IMR-90 (cell line): ENCODE data around the gene TRPC4. TPM values are rescaled to one million over a fixed set of nuclear protein-coding genes. Genes with fewer than 3 reads are reported as not detected.

Source experiments
- ATAC-seq: fragments of 200-7000 bp; cut with Tn5 transposase; 2 replicates; pipeline ENCODE4 v1.9.1; 2020; ENCODE audit warnings: low read depth, mild to moderate bottlenecking, moderate library complexity
- BruUV-seq: library from RNA; stranded (reverse); fragments of 400-500 nt; replicated peaks from 2 replicates; lab custom pipeline; 2021; lab: Mats Ljungman, UMichigan
- CTCF ChIA-PET: fragments of 300-600 bp; formaldehyde crosslinking; extraction: SDS; loops from one replicate; lab custom pipeline; 2021; ENCODE audit warnings: antibody characterized with exemption; lab: Yijun Ruan, JAX
- POLR2A ChIA-PET: fragments of 300-600 bp; sonication (Branson Sonifier 250); formaldehyde crosslinking; loops from one replicate; lab custom pipeline; 2022; ENCODE audit warnings: antibody characterized with exemption; ENCODE audit not compliant: unreplicated experiment; lab: Charles Lee
- DNase-seq: peaks from one replicate; pipeline ENCODE4 v3.0.0; 2013
- H2AFZ ChIP-seq: replicated peaks from 2 replicates; pipeline ENCODE3; 2013; ENCODE audit warnings: low read length, mild to moderate bottlenecking; ENCODE audit not compliant: poor library complexity
- H2AK5ac ChIP-seq: 2 replicates; pipeline ENCODE4 v1.6.1; 2013; ENCODE audit warnings: low read depth, low read length, inconsistent platforms
- H2AK9ac ChIP-seq: replicated peaks from 2 replicates; pipeline ENCODE3; 2013; ENCODE audit warnings: mild to moderate bottlenecking, low read depth, low read length, moderate library complexity; ENCODE audit not compliant: poor library complexity
- H2BK120ac ChIP-seq: 2 replicates; pipeline ENCODE4 v1.6.1; 2013; ENCODE audit warnings: low read depth, low read length, inconsistent platforms
- H2BK15ac ChIP-seq: 3 replicates; pipeline ENCODE4 v1.6.1; 2013; ENCODE audit warnings: low read depth, low read length, inconsistent platforms
- H2BK20ac ChIP-seq: 2 replicates; pipeline ENCODE4 v1.6.1; 2013; ENCODE audit warnings: low read depth, mild to moderate bottlenecking, inconsistent platforms, low read length, moderate library complexity
- H2BK5ac ChIP-seq: 2 replicates; pipeline ENCODE4 v1.6.1; 2013; ENCODE audit warnings: mild to moderate bottlenecking, low read depth, low read length, inconsistent platforms; ENCODE audit not compliant: poor library complexity, severe bottlenecking
- H3K14ac ChIP-seq: replicated peaks from 2 replicates; pipeline ENCODE4 v1.6.1; 2013; ENCODE audit warnings: low read depth, low read length, inconsistent platforms
- H3K18ac ChIP-seq: 2 replicates; pipeline ENCODE4 v1.6.1; 2013; ENCODE audit warnings: low read depth, low read length, control low read depth
- H3K23ac ChIP-seq: 2 replicates; pipeline ENCODE4 v1.6.1; 2013; ENCODE audit warnings: low read depth, low read length, inconsistent platforms
- H3K27ac ChIP-seq: 2 replicates; pipeline ENCODE4 v1.5.1; 2013; ENCODE audit warnings: mild to moderate bottlenecking, control low read depth, low read length; ENCODE audit not compliant: insufficient read depth
- H3K27me3 ChIP-seq: 2 replicates; pipeline ENCODE4 v1.6.1; 2013; ENCODE audit warnings: low read length; ENCODE audit not compliant: control insufficient read depth, insufficient read depth
- H3K36me3 ChIP-seq: 2 replicates; pipeline ENCODE4 v1.6.1; 2013; ENCODE audit warnings: low read length, mixed read lengths; ENCODE audit not compliant: control insufficient read depth, insufficient read depth
- H3K4ac ChIP-seq: 2 replicates; pipeline ENCODE4 v1.6.1; 2013; ENCODE audit warnings: low read depth, low read length, inconsistent platforms
- H3K4me1 ChIP-seq: 2 replicates; pipeline ENCODE4 v1.6.1; 2013; ENCODE audit warnings: low read length, mixed read lengths; ENCODE audit not compliant: control insufficient read depth, insufficient read depth
- H3K4me2 ChIP-seq: 2 replicates; pipeline ENCODE4 v1.6.1; 2013; ENCODE audit warnings: low read depth, mild to moderate bottlenecking, control low read depth, low read length, moderate library complexity
- H3K4me3 ChIP-seq: 2 replicates; pipeline ENCODE4 v1.5.1; 2013; ENCODE audit warnings: low read depth, mild to moderate bottlenecking, control low read depth, low read length, moderate library complexity; ENCODE audit not compliant: insufficient read depth
- H3K56ac ChIP-seq: 2 replicates; pipeline ENCODE4 v1.6.1; 2013; ENCODE audit warnings: low read length, inconsistent platforms; ENCODE audit not compliant: insufficient read depth; ENCODE audit errors: extremely low read depth
- H3K79me1 ChIP-seq, 2 experiments: 2 replicates each; pipeline ENCODE4 v1.6.1; 2013; ENCODE audit warnings: low read length in 2 of 2, inconsistent platforms in 1 of 2, low read depth in 1 of 2
- H3K9ac ChIP-seq: 2 replicates; pipeline ENCODE4 v1.6.1; 2013; ENCODE audit warnings: low read depth, low read length, control low read depth
- H3K9me1 ChIP-seq: 2 replicates; pipeline ENCODE4 v1.6.1; 2013; ENCODE audit warnings: low read length, inconsistent platforms; ENCODE audit not compliant: insufficient read depth
- H3K9me3 ChIP-seq: 2 replicates; pipeline ENCODE4 v1.6.1; 2013; ENCODE audit warnings: low read length; ENCODE audit not compliant: control insufficient read depth, insufficient read depth
- H4K20me1 ChIP-seq: 2 replicates; pipeline ENCODE4 v1.6.1; 2013; ENCODE audit warnings: low read length, inconsistent platforms; ENCODE audit not compliant: insufficient read depth
- H4K5ac ChIP-seq: 2 replicates; pipeline ENCODE4 v1.6.1; 2013; ENCODE audit warnings: mild to moderate bottlenecking, low read depth, low read length, control low read depth
- H4K8ac ChIP-seq, 2 experiments: 2 replicates each; pipeline ENCODE4 v1.6.1; 2013; ENCODE audit warnings: low read depth in 2 of 2, low read length in 2 of 2, control low read depth in 1 of 2, inconsistent platforms in 1 of 2
- H4K91ac ChIP-seq: 2 replicates; pipeline ENCODE4 v1.6.1; 2013; ENCODE audit warnings: low read depth, low read length, inconsistent platforms; ENCODE audit not compliant: insufficient read depth
- BHLHE40 ChIP-seq: fragments of 150-350 bp; IDR thresholded peaks from 2 replicates; pipeline ENCODE4 v1.6.1; 2016; ENCODE audit warnings: mild to moderate bottlenecking, low read depth, low read length
- CEBPB ChIP-seq: IDR thresholded peaks from 2 replicates; pipeline ENCODE4 v1.6.1; 2012; ENCODE audit warnings: low read depth, low read length, improper control_type of control experiment
- CHD1 ChIP-seq: IDR thresholded peaks from 2 replicates; pipeline ENCODE4 v1.6.1; 2012; ENCODE audit warnings: low read depth, low read length, improper control_type of control experiment
- FOS ChIP-seq: fragments of 150-350 bp; IDR thresholded peaks from 2 replicates; pipeline ENCODE4 v1.6.1; 2016; ENCODE audit warnings: low read depth, low read length
- MAFK ChIP-seq: IDR thresholded peaks from 2 replicates; pipeline ENCODE4 v1.6.1; 2012; ENCODE audit warnings: low read depth, low read length, improper control_type of control experiment
- MAZ ChIP-seq: IDR thresholded peaks from 2 replicates; pipeline ENCODE4 v1.6.1; 2012; ENCODE audit warnings: low read depth, mild to moderate bottlenecking, low read length, improper control_type of control experiment, moderate library complexity, borderline replicate concordance
- MXI1 ChIP-seq: IDR thresholded peaks from 2 replicates; pipeline ENCODE4 v1.6.1; 2012; ENCODE audit warnings: low read depth, mild to moderate bottlenecking, low read length, moderate library complexity, borderline replicate concordance
- NFE2L2 ChIP-seq: fragments of 150-350 bp; IDR thresholded peaks from 2 replicates; pipeline ENCODE4 v1.6.1; 2016; ENCODE audit warnings: low read depth, mild to moderate bottlenecking, low read length
- POLR2A ChIP-seq: IDR thresholded peaks from 2 replicates; pipeline ENCODE4 v1.6.1; 2012; ENCODE audit warnings: mild to moderate bottlenecking, low read depth, low read length
- RCOR1 ChIP-seq: IDR thresholded peaks from 2 replicates; pipeline ENCODE4 v1.6.1; 2012; ENCODE audit warnings: mild to moderate bottlenecking, low read length, improper control_type of control experiment; ENCODE audit not compliant: insufficient replicate concordance
- RFX5 ChIP-seq: IDR thresholded peaks from 2 replicates; pipeline ENCODE4 v1.8.0; 2012; ENCODE audit warnings: low read depth, mild to moderate bottlenecking, low read length, moderate library complexity
- SMC3 ChIP-seq: fragments of 150-350 bp; IDR thresholded peaks from 2 replicates; pipeline ENCODE4 v1.6.1; 2016; ENCODE audit warnings: low read depth, mild to moderate bottlenecking, antibody characterized with exemption, low read length, moderate library complexity
- whole genome bisulfite sequencing, 2 experiments: methylation state at CpG; one replicate each; pipeline versions ENCODE4 v1.1.5 to v1.1.7; 2013; ENCODE audit warnings: missing lambda C conversion rate in 2 of 2; ENCODE audit not compliant: insufficient read length in 1 of 2; ENCODE audit errors: extremely low coverage in 2 of 2; 5-methylcytosine and 5-hydroxymethylcytosine counted together
- dilution Hi-C: fragments of 300-500 bp; cut with HindIII; formaldehyde crosslinking; loops from one replicate; pipeline ENCODE4 v1.14.3; 2018; ENCODE audit warnings: low sequenced_read_pairs; ENCODE audit not compliant: unreplicated experiment
- in situ Hi-C: fragments of 300-500 bp; cut with MboI; formaldehyde crosslinking; loops from 3 replicates; pipeline ENCODE4 v1.14.3; 2019; ENCODE audit warnings: low sequenced_read_pairs, inconsistent platforms, mixed read lengths
- intact Hi-C: fragments of 100-400 bp; cut with micrococcal nuclease; formaldehyde crosslinking; loops from 2 replicates; pipeline ENCODE4 v1.10.0; 2022
- polyA plus RNA-seq, 3 experiments: library from polyadenylated mRNA; depleted of rRNA; stranded (reverse); fragments of >200 nt; gene quantifications; 2 replicates each; pipeline ENCODE4 v1.2.3, GENCODE V29; 2012; ENCODE audit warnings: low replicate concordance in 1 of 3
- total RNA-seq: library from RNA; depleted of rRNA; stranded (reverse); fragments of >200 nt; gene quantifications from 2 replicates; pipeline ENCODE4 v1.2.3, GENCODE V29; 2012
- TF ChIP-seq, protein P1 (sequence below): fragments of 150-350 bp; IDR thresholded peaks from 2 replicates; pipeline ENCODE4 v1.6.1; 2017; ENCODE audit warnings: mild to moderate bottlenecking, antibody characterized with exemption, low read length, low read depth
- TF ChIP-seq, protein P2 (sequence below): conservative IDR thresholded peaks from 2 replicates; pipeline ENCODE4 v1.5.1; 2012; ENCODE audit warnings: mild to moderate bottlenecking, low read depth, low read length, improper control_type of control experiment
- TF ChIP-seq, protein P3 (sequence below): fragments of 150-350 bp; IDR thresholded peaks from 2 replicates; pipeline ENCODE4 v1.6.1; 2016; ENCODE audit warnings: low read depth, mild to moderate bottlenecking, low read length, moderate library complexity, borderline replicate concordance

The TRPC4 gene
- total and polyA plus RNA-seq, 2 of the 4 experiments (the other 2 are of a cell fraction): 1.9 to 5.2 TPM

DNA sequence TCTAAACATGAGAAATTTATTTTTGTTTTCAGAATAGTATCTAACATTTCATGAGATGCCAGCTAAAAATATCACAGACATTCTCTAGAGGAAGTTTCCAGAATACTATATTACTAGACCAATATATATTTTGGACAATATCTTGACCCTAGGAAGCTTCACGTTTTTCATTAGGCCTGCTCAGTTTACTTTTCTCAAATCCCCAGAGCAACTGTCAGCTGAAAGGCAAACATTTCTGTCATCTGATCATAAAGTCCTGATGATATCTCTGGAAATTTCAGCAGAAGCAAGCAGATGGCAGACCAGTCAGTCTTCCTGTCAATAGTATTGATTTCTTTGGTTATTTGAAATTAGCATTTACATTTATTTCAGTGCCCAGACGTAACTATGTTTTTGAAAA, 275.0 kb downstream of the TRPC4 start:
- CTCF ChIA-PET: interaction anchor here (0.6 kb wide), 1 partner anchor 156 kb away, joined by 4 read pairs; no protein-coding TSS in a partner anchor
- no peak overlapping the region for H3K23ac ChIP-seq
- no peak overlapping the region for H2BK20ac ChIP-seq
- no peak overlapping the region for H2BK5ac ChIP-seq
- H3K14ac ChIP-seq: no peak overlapping the region
- dilution Hi-C loops (no loop called here), in situ Hi-C loops (no loop called here), intact Hi-C loops (loop anchor here (10.0 kb wide), 1 partner anchor 400 kb away; no protein-coding TSS in a partner anchor)
- no peak overlapping the region for H4K5ac ChIP-seq
- POLR2A ChIA-PET: interaction anchor here (0.6 kb wide), 1 partner anchor 264 kb away, joined by 3 read pairs; no protein-coding TSS in a partner anchor
- no peak overlapping the region for H3K56ac ChIP-seq
- no peak overlapping the region for H3K9ac ChIP-seq
- no peak for DNase-seq
- no peaks in the 10 kb centered on the region for H4K20me1 ChIP-seq
- H3K9me1 ChIP-seq: no peaks in the 10 kb centered on the region
- H3K4me2 ChIP-seq: no peak overlapping the region
- no peak for ATAC-seq
- no peak overlapping the region for H3K27ac ChIP-seq
- TF ChIP-seq SMC3: no peak
- TF ChIP-seq CEBPB: no peak
- TF ChIP-seq, protein P1, sequence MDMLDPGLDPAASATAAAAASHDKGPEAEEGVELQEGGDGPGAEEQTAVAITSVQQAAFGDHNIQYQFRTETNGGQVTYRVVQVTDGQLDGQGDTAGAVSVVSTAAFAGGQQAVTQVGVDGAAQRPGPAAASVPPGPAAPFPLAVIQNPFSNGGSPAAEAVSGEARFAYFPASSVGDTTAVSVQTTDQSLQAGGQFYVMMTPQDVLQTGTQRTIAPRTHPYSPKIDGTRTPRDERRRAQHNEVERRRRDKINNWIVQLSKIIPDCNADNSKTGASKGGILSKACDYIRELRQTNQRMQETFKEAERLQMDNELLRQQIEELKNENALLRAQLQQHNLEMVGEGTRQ: no peak
- no peak for TF ChIP-seq NFE2L2
- TF ChIP-seq RCOR1: no peak
- TF ChIP-seq, protein P2, sequence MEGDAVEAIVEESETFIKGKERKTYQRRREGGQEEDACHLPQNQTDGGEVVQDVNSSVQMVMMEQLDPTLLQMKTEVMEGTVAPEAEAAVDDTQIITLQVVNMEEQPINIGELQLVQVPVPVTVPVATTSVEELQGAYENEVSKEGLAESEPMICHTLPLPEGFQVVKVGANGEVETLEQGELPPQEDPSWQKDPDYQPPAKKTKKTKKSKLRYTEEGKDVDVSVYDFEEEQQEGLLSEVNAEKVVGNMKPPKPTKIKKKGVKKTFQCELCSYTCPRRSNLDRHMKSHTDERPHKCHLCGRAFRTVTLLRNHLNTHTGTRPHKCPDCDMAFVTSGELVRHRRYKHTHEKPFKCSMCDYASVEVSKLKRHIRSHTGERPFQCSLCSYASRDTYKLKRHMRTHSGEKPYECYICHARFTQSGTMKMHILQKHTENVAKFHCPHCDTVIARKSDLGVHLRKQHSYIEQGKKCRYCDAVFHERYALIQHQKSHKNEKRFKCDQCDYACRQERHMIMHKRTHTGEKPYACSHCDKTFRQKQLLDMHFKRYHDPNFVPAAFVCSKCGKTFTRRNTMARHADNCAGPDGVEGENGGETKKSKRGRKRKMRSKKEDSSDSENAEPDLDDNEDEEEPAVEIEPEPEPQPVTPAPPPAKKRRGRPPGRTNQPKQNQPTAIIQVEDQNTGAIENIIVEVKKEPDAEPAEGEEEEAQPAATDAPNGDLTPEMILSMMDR: no peak
- TF ChIP-seq CHD1: no peak
- no peak for TF ChIP-seq MXI1
- TF ChIP-seq BHLHE40: no peak
- no peak for TF ChIP-seq FOS
- no peak for TF ChIP-seq RFX5
- no peak for TF ChIP-seq MAZ
- TF ChIP-seq POLR2A: no peak
- no peak for TF ChIP-seq MAFK
- TF ChIP-seq, protein P3, sequence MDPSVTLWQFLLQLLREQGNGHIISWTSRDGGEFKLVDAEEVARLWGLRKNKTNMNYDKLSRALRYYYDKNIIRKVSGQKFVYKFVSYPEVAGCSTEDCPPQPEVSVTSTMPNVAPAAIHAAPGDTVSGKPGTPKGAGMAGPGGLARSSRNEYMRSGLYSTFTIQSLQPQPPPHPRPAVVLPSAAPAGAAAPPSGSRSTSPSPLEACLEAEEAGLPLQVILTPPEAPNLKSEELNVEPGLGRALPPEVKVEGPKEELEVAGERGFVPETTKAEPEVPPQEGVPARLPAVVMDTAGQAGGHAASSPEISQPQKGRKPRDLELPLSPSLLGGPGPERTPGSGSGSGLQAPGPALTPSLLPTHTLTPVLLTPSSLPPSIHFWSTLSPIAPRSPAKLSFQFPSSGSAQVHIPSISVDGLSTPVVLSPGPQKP: no peak
- no peak overlapping the region for H3K18ac ChIP-seq
- no TSS peak for BruUV-seq
- no peaks in the 10 kb centered on the region for H3K27me3 ChIP-seq
- no peak overlapping the region for H2BK120ac ChIP-seq
- H3K4ac ChIP-seq: no peak overlapping the region
- H3K36me3 ChIP-seq: no peaks in the 10 kb centered on the region
- no peak overlapping the region for H4K8ac ChIP-seq
- no peak overlapping the region for H2AFZ ChIP-seq
- H3K4me3 ChIP-seq: no peak overlapping the region
- no peak overlapping the region for H2AK9ac ChIP-seq
- no peak overlapping the region for H2BK15ac ChIP-seq
- H4K91ac ChIP-seq: no peak overlapping the region
- peaks cover 3% of the 10 kb centered on the region; the same call in 1 of the 2 replicates for H3K4me1 ChIP-seq
- H2AK5ac ChIP-seq: no peak overlapping the region
- no peaks in the 10 kb centered on the region for H3K9me3 ChIP-seq
- no CpG with 5 or more reads among the region's 2 CpGs for WGBS, 2 experiments
- H3K79me1 ChIP-seq: no peaks in the 10 kb centered on the region
